H4 (cell line): ENCODE measurements around the gene SDHD. TPM values are rescaled to one million over a fixed set of nuclear protein-coding genes. Genes with fewer than 3 reads are reported as not detected.

Experiments used
- DNase-seq: peaks from one replicate; pipeline ENCODE4 v3.0.0-alpha.2; 2015; ENCODE audit warnings: low spot score
- total RNA-seq: library from RNA; depleted of rRNA; stranded (reverse); fragments of >200 nt; shearing (Covaris generic); gene quantifications from 2 replicates; pipeline ENCODE4 v1.2.3, GENCODE V29; 2014; rRNA removed

SDHD gene
- total RNA-seq, 1 experiment from 2014 or later: 207 TPM

- DNase-seq: no peak
Observed at GRCh38 chr11:112100462-112100861, 13.8 kb downstream of the SDHD start.

GRCh38 chr11:112103446-112103845, 16.8 kb downstream of the SDHD start:
- no peak for DNase-seq

- DNase-seq: no peak
Observed at GRCh38 chr11:112106070-112106469, 19.4 kb downstream of the SDHD start.

GRCh38 chr11:112113539-112114457, 27.1 kb downstream of the SDHD start:
- peak; percentile 57 for DNase-seq

GRCh38 chr11:112114460-112114859, 27.8 kb downstream of the SDHD start:
- DNase-seq: no peak

GRCh38 chr11:112115386-112115785, 28.7 kb downstream of the SDHD start:
- no peak for DNase-seq

- DNase-seq: no peak
Observed at GRCh38 chr11:112118176-112118575, 31.5 kb downstream of the SDHD start.

- DNase-seq: no peak
Observed at GRCh38 chr11:112121981-112122615, 35.4 kb downstream of the SDHD start.

GRCh38 chr11:112123129-112123528, 36.5 kb downstream of the SDHD start:
- no peak for DNase-seq

- no peak for DNase-seq
Observed at GRCh38 chr11:112127056-112127455, 40.4 kb downstream of the SDHD start.

- peak; percentile 59 for DNase-seq
Observed at GRCh38 chr11:112128483-112129121, 41.9 kb downstream of the SDHD start.

- DNase-seq: no peak
Observed at GRCh38 chr11:112129656-112130055, 43.0 kb downstream of the SDHD start.

- DNase-seq: no peak
Observed at GRCh38 chr11:112132737-112133136, 46.1 kb downstream of the SDHD start.

GRCh38 chr11:112134473-112134872, 47.8 kb downstream of the SDHD start:
- no peak for DNase-seq

GRCh38 chr11:112143597-112143996, 56.9 kb downstream of the SDHD start:
- no peak for DNase-seq

Other genes with a start within 250 kb of the SDHD start
- gene ALG9, start 215.3 kb upstream of the SDHD start, total RNA-seq: 34.1 and 45.9 TPM in 2 replicates
- 7.5 and 8.1 TPM in 2 replicates for gene FDXACB1, start 207.7 kb upstream of the SDHD start, total RNA-seq
- 22.7 and 28.2 TPM in 2 replicates for gene CFAP68, start 207.3 kb upstream of the SDHD start, total RNA-seq
- gene CRYAB, start 175.1 kb upstream of the SDHD start, total RNA-seq: 0.15 TPM in 1 of 2 replicates, not detected in the other
- not detected in 2 replicates for gene HSPB2, start 174.1 kb upstream of the SDHD start, total RNA-seq
- not detected in 2 replicates for gene C11orf52, start 168.0 kb upstream of the SDHD start, total RNA-seq
- 4.4 and 6.3 TPM in 2 replicates for gene DIXDC1, start 149.5 kb upstream of the SDHD start, total RNA-seq
- gene DLAT, start 61.5 kb upstream of the SDHD start, total RNA-seq: 49.0 and 53.2 TPM in 2 replicates
- 1.4 and 2.1 TPM in 2 replicates for gene PIH1D2, start 12.9 kb upstream of the SDHD start, total RNA-seq
- gene NKAPD1, start 12.6 kb upstream of the SDHD start, total RNA-seq: 24.0 and 40.7 TPM in 2 replicates
- gene TIMM8B, start 117 bp upstream of the SDHD start, total RNA-seq: 73.5 and 88.2 TPM in 2 replicates
- 10.3 and 19.9 TPM in 2 replicates for gene IL18, start 77.2 kb downstream of the SDHD start, total RNA-seq
- gene TEX12, start 80.5 kb downstream of the SDHD start, total RNA-seq: 0.35 TPM in 1 of 2 replicates, not detected in the other
- gene BCO2, start 88.6 kb downstream of the SDHD start, total RNA-seq: 1.2 TPM in 1 of 2 replicates, not detected in the other
- 41.8 and 51.6 TPM in 2 replicates for gene PTS, start 139.6 kb downstream of the SDHD start, total RNA-seq
- not detected in 2 replicates for gene PLET1, start 174.0 kb downstream of the SDHD start, total RNA-seq